ENCODE data around the gene AIFM2.
"Not testable (repeated sequence)": the region's sequence is repeated elsewhere in the genome, so short reads cannot be mapped to it uniquely, and the experiment has no call there.

The AIFM2 gene

GRCh38 chr10:70130878-70131559 lies 1.6 kb downstream of the AIFM2 start:
- Histone ChIP-seq H3K36me3 (no peaks in the 10 kb centered on the region), H3K4me3 (ENCODE audit: low read depth, low read length) (no peak overlapping the region), H3K4me1 (no peaks in the 10 kb centered on the region), H3K9me3 (no peaks in the 10 kb centered on the region; the same call in 1 of the 2 replicates), H3K27me3 (no peaks in the 10 kb centered on the region)
- DNase-seq = no peak
- TF ChIP-seq, protein P1, sequence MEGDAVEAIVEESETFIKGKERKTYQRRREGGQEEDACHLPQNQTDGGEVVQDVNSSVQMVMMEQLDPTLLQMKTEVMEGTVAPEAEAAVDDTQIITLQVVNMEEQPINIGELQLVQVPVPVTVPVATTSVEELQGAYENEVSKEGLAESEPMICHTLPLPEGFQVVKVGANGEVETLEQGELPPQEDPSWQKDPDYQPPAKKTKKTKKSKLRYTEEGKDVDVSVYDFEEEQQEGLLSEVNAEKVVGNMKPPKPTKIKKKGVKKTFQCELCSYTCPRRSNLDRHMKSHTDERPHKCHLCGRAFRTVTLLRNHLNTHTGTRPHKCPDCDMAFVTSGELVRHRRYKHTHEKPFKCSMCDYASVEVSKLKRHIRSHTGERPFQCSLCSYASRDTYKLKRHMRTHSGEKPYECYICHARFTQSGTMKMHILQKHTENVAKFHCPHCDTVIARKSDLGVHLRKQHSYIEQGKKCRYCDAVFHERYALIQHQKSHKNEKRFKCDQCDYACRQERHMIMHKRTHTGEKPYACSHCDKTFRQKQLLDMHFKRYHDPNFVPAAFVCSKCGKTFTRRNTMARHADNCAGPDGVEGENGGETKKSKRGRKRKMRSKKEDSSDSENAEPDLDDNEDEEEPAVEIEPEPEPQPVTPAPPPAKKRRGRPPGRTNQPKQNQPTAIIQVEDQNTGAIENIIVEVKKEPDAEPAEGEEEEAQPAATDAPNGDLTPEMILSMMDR (IDR thresholded peaks at IDR 0.05; ENCODE audit: low read depth, low read length) = no peak

DNA sequence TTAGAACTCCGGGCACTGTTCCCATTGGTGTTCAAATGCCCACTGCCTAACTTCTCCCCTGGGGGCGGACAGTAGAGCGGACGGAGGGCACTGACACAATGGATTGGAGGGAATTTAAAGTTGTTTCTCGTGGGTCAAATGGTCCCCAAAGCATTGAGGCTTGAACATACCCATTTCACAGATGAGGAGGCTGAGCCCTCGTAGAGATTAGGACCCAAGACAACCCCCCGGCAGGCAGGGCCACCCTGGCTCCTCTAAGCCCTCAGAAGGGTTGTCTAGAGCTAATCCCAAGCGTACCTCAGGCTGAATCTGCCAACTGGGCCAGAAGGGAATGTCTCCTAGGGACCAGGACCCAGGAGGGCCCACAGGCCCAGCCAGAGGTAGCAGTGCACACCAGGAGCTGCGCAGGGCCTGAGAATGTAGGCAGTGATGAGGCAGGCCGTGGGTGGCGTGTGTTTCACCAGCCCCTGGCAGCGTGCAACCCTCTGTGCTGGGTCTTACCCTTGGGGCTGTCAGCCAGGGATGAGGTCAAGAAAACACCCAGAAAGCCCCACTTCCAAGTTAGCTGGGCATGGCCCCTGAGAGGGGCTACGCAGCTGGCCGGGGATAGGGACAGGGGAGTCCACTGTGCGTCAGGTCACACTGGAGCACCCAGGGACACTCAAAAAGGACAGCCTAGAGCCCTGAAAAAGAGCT lies 5.8 kb downstream of the AIFM2 start:
- Histone ChIP-seq H3K9me3 (no peaks in the 10 kb centered on the region), H3K36me3 (no peaks in the 10 kb centered on the region), H3K27me3 (no peaks in the 10 kb centered on the region), H3K4me1 (no peaks in the 10 kb centered on the region), H3K4me3 (ENCODE audit: low read depth, low read length) (no peak overlapping the region)
- TF ChIP-seq, protein P1 (IDR thresholded peaks at IDR 0.05; ENCODE audit: low read depth, low read length) = no peak
- DNase-seq = no peak

DNA sequence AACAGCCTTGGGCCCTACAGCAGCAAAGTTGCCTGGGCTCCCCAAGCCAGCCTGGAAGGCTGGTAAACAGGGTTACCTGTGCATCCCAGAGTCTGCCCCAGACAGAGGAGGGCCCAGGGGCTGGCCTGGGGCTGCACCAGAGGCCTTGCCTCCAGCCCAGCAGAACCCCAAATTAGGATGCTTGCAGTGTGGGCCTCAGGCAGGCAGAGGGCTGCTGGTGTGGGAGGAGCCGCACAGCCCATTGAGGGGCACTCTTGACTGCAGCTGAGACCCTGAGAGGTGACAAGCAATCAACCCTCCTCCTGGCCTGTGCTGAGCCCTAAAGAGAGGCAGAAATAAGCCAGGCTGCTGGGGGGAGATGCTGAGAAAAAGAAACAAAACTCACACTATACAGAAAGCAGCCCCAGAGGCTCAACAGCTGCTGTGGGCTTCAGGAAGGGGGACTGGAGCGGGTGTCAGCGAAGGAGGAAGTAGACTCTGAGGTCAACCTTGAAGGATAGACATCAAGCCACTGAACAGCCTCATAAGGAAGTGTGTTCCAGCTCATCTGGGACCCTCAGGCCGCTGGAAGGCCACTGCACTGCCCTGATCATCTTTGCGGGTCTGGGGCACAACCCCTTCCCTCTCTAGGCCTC lies 6.6 kb downstream of the AIFM2 start:
- H3K36me3 ChIP-seq = no peaks in the 10 kb centered on the region
- DNase-seq = no peak
- TF ChIP-seq, protein P1 (IDR thresholded peaks at IDR 0.05; ENCODE audit: low read depth, low read length) = no peak
- H3K4me3 ChIP-seq (ENCODE audit: low read depth, low read length) = no peak overlapping the region
- H3K27me3 ChIP-seq = no peaks in the 10 kb centered on the region
- no peaks in the 10 kb centered on the region for H3K4me1 ChIP-seq
- H3K9me3 ChIP-seq = no peaks in the 10 kb centered on the region

DNA sequence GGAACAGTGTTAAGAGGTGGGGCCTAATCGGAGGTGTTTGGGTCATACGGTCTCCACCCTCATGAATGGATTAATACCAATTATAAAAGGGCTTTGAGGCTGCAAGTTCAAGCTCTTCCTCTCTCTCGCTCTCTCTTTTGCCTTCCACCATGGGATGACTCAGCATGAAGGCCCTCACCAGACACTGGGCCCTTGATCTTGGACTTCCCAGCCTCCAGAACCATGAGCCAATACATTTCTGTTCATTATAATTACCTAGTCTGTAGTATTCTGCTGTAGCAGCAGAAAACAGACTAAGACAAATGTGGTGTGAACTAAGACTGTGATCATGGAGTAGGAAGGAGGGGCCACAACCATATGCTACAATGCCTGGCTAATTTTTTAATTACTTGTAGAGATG lies 7.7 kb downstream of the AIFM2 start:
- H3K4me1 ChIP-seq = no peaks in the 10 kb centered on the region; the same call in 1 of the 2 replicates
- H3K36me3 ChIP-seq = no peaks in the 10 kb centered on the region
- TF ChIP-seq, protein P1 (IDR thresholded peaks at IDR 0.05; ENCODE audit: low read depth, low read length) = no peak
- H3K4me3 ChIP-seq (ENCODE audit: low read depth, low read length) = no peak overlapping the region
- no peaks in the 10 kb centered on the region for H3K9me3 ChIP-seq
- no peaks in the 10 kb centered on the region for H3K27me3 ChIP-seq
- no peak for DNase-seq

DNA sequence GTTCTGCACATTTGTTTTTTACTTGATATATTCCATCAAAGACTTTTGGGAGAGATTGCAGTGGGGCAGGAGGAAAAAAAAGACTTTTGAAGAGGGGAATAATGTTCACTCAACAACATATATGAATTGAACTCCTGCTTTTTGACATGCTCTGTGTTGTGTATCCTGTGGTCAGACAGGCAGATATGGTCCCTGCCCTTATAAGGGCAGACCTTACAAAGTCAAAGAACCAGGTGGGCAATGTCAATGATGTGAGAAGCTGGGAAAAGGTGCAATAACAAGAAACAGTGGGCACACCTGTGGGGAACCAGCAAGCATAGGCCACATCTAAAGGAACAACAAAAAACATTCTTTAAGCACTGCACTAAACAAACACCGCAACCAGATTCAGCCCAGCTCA lies 8.2 kb downstream of the AIFM2 start:
- H3K9me3 ChIP-seq = no peaks in the 10 kb centered on the region
- no peak overlapping the region for H3K4me3 ChIP-seq (ENCODE audit: low read depth, low read length)
- DNase-seq = no peak
- H3K27me3 ChIP-seq = no peaks in the 10 kb centered on the region
- H3K4me1 ChIP-seq = no peaks in the 10 kb centered on the region; the same call in 1 of the 2 replicates
- TF ChIP-seq, protein P1 (IDR thresholded peaks at IDR 0.05; ENCODE audit: low read depth, low read length) = no peak
- H3K36me3 ChIP-seq = no peaks in the 10 kb centered on the region

GRCh38 chr10:70123817-70124216 lies 8.8 kb downstream of the AIFM2 start:
- Histone ChIP-seq H3K36me3 (no peaks in the 10 kb centered on the region), H3K4me1 (no peaks in the 10 kb centered on the region; the same call in 1 of the 2 replicates), H3K4me3 (ENCODE audit: low read depth, low read length) (no peak overlapping the region), H3K27me3 (no peaks in the 10 kb centered on the region), H3K9me3 (no peaks in the 10 kb centered on the region)
- TF ChIP-seq, protein P1 (IDR thresholded peaks at IDR 0.05; ENCODE audit: low read depth, low read length) = no peak
- no peak for DNase-seq

GRCh38 chr10:70123166-70123565 lies 9.5 kb downstream of the AIFM2 start:
- H3K4me1 ChIP-seq; H3K27me3 ChIP-seq; H3K4me3 ChIP-seq (ENCODE audit: low read depth, low read length); H3K9me3 ChIP-seq; DNase-seq; H3K36me3 ChIP-seq: not testable (repeated sequence)

Data from BE2C (cell line).